Duodenal mucosa (tissue), 2 donors: ENCODE results near the gene CHCHD5.
"Not testable (repeated sequence)": the region's sequence is repeated elsewhere in the genome, so short reads cannot be mapped to it uniquely, and the experiment has no call there.

Source experiments
- H3K27ac ChIP-seq: one replicate; pipeline ENCODE4 v1.7.0; 2013; ENCODE audit warnings: low read depth, low read length
- H3K27me3 ChIP-seq, 2 donors: one replicate each; pipeline ENCODE4 v1.7.0; 2013; ENCODE audit warnings: low read length in 2 of 2, control low read depth in 1 of 2; ENCODE audit not compliant: insufficient read depth in 2 of 2, control insufficient read depth in 1 of 2
- H3K36me3 ChIP-seq, 2 donors: one replicate each; pipeline ENCODE4 v1.7.0; 2013; ENCODE audit warnings: low read length in 2 of 2, control low read depth in 1 of 2; ENCODE audit not compliant: insufficient read depth in 2 of 2, control insufficient read depth in 1 of 2
- H3K4me1 ChIP-seq, 2 donors: one replicate each; pipeline ENCODE4 v1.7.0; 2013; ENCODE audit warnings: low read length in 2 of 2, control low read depth in 1 of 2; ENCODE audit not compliant: insufficient read depth in 2 of 2, control insufficient read depth in 1 of 2
- H3K4me3 ChIP-seq, 2 donors: one replicate each; pipeline ENCODE4 v1.7.0; 2013; ENCODE audit warnings: low read length in 2 of 2, low read depth in 1 of 2
- H3K9ac ChIP-seq, 2 donors: one replicate each; pipeline ENCODE4 v1.7.0; 2013; ENCODE audit warnings: low read length in 2 of 2, low read depth in 1 of 2
- H3K9me3 ChIP-seq, 2 donors: one replicate each; pipeline ENCODE4 v1.7.0; 2013; ENCODE audit warnings: low read length in 2 of 2, control low read depth in 1 of 2; ENCODE audit not compliant: control insufficient read depth in 1 of 2

CHCHD5 gene, protein sequence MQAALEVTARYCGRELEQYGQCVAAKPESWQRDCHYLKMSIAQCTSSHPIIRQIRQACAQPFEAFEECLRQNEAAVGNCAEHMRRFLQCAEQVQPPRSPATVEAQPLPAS

DNA sequence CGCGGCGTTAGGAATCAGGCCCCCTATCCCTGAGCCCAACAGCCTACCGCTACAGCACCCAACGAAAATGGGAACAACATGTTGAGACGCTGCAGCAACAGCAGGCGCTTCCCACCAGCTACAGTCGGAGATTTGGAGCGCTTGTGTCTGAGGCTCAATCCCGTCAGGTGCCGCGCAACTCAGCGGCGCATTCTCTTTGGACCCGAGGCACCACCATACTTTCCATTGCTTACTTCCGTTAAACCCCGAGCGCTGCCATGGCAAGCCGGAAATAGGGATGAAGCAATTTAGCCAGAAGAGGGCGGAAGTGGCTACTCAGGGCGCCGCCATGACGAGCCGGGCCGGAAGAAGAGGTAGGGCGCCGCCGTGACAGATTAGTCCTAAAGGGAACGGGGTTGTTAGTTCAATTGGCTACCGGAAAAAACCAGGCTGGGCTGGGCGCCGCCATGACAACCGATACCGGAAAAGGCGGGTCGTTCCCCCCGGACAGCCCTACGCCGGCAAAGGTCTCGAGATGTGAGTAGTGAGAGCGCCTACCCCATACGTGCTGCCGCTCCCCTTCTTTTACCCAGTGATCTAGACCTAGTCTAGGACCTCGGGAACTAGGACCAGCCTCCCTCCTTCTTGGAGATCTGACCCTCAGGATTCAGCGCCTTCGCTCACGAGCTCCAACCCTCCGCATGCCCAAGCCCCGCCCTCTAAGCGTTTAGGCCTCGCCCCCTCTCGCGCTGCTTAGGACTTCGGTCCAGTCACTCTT, at the start of gene CHCHD5:
TSS of gene CHCHD5 (plus strand) at position 476 of the 757 bp plus-strand sequence. CDS start at position 515, 39 bp downstream.
- Histone ChIP-seq H3K27ac (peak within 1 kb of the TSS; percentile 94), H3K9ac (peak within 1 kb of the TSS; percentile 91 to 95), H3K36me3 (peaks cover 4 to 18% of the 10 kb centered on the region in 2 donors), H3K4me3 (peak within 1 kb of the TSS; percentile 97 to 99), H3K4me1 (peaks cover 15 to 17% of the 10 kb centered on the region in 2 donors), H3K27me3 (no peaks in the 10 kb centered on the region), H3K9me3 (no peaks in the 10 kb centered on the region)

DNA sequence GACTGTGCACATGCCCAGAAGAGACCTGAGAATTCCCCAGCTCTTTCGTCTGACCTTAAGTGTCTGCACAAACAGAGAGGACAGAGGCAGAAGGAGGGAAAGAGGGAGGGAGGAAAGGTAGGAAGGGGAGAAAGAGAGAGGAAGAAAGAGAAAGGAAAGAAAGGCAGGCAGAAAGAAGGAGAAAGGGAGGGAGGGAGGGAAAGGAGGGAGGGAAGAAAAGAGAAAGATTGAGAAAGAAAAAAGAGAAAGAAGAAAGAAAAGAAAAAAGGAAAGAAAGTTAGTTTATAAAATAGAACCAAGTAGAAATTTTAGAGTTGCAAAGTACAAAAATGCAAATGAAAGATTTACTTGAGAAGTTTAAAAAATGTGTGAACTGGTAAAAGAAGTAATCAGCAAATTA, 49.6 kb upstream of the CHCHD5 start:
- no peaks in the 10 kb centered on the region for H3K4me1 ChIP-seq
- peaks cover 0 to 15% of the 10 kb centered on the region in 2 donors for H3K36me3 ChIP-seq
- H3K9ac ChIP-seq = no peak overlapping the region
- no peak overlapping the region for H3K27ac ChIP-seq
- H3K9me3 ChIP-seq = no peaks in the 10 kb centered on the region
- no peak overlapping the region for H3K4me3 ChIP-seq
- H3K27me3 ChIP-seq = no peaks in the 10 kb centered on the region

DNA sequence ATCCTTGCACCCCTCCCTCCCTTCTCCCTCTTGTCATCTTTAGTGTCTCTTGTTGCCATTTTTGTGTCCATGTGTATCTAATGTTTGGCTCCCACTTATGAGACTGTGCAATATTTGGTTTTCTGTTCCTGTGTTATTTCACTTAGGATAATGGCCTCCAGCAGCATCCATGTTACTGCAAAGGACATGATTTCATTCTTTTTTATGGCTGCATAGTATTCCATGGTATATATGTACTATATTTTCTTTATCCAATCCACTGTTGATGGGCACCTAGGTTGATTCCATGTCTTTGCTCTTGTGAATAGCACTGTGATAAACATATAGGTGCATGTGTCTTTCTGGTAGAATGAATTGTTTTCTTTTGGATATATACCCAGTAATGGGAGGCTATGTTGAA, 47.7 kb upstream of the CHCHD5 start:
- not testable (repeated sequence) for H3K9ac ChIP-seq, H3K9me3 ChIP-seq, H3K27ac ChIP-seq, H3K4me3 ChIP-seq, H3K27me3 ChIP-seq, H3K4me1 ChIP-seq
- peaks cover 0 to 13% of the 10 kb centered on the region in 2 donors for H3K36me3 ChIP-seq

DNA sequence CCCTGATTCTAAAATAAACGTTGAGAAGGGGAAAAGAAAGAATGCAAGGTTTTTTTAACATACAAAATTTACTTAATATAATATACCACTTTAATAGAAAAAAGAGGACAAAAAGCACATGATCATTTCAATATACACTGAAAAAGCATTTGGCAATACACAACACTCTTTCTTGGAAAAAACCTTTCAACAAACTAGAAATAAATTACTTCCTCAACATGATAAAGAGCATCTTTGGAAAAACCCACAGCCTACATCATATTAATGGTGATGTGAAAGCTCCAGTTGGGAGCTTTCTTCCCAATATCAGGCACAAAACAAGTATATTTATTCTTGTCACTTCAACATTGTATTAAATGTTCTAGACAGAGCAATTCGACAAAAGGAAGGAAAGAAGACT, 45.1 kb upstream of the CHCHD5 start:
- Histone ChIP-seq H3K9ac (no peak overlapping the region), H3K4me3 (no peak overlapping the region), H3K9me3 (no peaks in the 10 kb centered on the region), H3K4me1 (peaks cover 15 to 16% of the 10 kb centered on the region in 2 donors), H3K27ac (no peak overlapping the region), H3K27me3 (no peaks in the 10 kb centered on the region), H3K36me3 (no peaks in the 10 kb centered on the region)

DNA sequence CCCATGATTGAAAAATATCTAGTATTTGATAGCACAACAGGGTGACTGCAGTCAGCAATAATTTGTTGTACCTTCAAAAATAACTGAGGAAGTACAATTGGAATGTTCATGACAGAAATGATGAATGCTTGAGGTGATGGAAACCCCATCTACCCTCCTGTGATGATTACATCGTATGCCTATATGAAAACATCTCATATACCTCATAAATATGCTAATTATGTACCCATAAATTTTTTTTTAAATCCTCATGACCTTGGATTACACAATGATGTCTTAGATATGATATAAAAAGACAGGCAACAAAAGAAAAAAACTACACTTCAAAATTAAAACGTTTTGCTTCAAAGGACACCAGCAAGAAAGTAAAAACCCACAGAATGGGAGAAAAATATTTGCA, 43.5 kb upstream of the CHCHD5 start:
- Histone ChIP-seq H3K36me3 (no peaks in the 10 kb centered on the region), H3K4me1 (peaks cover 15 to 16% of the 10 kb centered on the region in 2 donors), H3K27ac (no peak overlapping the region), H3K9me3 (no peaks in the 10 kb centered on the region), H3K9ac (no peak overlapping the region), H3K27me3 (no peaks in the 10 kb centered on the region), H3K4me3 (peak overlapping the region in 1 of 2 donors; percentile 78)

DNA sequence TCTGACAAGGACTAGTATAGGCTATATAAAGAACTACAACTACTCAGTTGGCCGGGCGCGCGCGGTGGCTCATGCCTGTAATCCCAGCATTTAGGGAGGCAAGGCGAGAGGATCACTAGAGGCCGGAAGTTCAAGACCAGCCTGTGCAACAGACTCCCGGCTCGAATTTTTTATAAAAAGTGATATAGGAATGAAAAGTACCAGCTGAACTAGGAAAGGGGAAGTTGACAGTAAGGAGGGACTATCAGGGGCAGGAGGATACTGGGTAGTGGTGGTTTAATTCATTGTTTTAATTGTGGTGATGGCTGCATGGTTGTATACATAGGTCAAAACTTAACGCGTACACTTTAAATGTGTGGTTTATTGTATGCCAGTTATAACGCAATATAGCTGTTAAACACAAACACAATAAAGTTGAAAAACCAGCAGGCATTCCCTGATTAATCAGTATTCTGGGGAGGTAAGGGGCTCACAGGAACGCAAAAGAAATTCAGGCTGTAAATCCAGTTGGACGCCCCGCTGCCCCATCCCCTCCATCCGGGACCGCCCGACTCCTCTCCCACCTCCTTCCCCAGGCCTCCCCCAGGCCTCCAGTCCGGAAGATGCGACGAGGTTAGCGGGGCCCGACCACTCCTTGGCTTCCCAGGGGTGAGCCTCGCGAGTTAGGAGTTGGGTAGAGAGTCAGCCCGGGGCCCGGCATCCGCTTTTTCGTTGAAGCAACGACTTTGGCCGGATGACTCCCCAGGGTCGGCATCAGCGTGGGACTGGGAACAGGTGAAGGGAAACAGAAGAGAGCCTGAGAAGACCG, 42.9 kb upstream of the CHCHD5 start:
- H3K4me3 ChIP-seq = peak overlapping the region; percentile 78 to 98
- peaks cover 15 to 16% of the 10 kb centered on the region in 2 donors for H3K4me1 ChIP-seq
- H3K36me3 ChIP-seq = peaks cover 0 to 3% of the 10 kb centered on the region in 2 donors
- no peaks in the 10 kb centered on the region for H3K27me3 ChIP-seq
- peak overlapping the region; percentile 77 for H3K27ac ChIP-seq
- peak overlapping the region; percentile 68 to 71 for H3K9ac ChIP-seq
- H3K9me3 ChIP-seq = no peaks in the 10 kb centered on the region

DNA sequence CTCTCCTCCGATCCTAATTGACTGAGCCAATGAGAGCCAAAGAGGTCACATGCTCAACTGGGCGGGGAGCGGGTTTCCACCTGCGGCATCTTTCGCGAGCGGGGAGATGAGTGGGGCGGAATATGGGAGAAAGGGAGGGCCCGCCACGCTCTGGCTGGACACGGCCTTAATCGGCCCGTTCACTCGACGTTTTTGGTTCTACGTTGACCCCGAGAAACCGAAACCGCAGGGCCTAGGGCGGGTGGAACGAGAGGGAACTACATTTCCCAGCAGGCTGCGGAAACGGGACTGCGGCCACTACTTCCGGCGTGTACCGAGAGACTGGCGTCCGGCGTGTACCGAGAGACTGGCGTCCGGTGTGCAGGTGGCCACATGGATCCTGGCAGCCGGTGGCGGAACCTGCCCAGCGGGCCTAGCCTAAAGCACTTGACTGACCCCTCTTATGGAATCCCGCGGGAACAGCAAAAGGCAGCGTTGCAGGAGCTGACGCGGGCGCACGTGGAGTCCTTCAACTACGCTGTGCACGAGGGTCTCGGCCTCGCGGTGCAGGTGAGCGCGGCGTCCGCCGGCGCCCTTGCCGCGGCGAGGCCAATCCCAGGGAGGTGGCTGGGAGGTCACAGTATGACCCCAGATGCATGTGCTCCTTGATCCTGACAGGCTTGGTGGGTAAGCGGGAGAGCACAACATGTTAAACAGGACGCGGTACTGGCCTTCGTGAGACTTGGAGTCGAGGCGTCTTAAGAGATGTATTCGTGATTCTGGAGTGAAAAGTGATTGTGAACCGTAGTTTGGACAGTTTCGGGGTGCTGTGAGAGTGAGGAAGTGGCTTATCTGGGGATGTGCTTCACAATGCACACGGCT, 42.1 kb upstream of the CHCHD5 start, which contains the start of gene POLR1B:
TSS of gene POLR1B (plus strand) at position 343 of the 861 bp plus-strand sequence. CDS start at position 373, 30 bp downstream.
- Histone ChIP-seq H3K27me3 (no peaks in the 10 kb centered on the region), H3K4me1 (peaks cover 15 to 16% of the 10 kb centered on the region in 2 donors), H3K9ac (peak within 1 kb of the TSS; percentile 68 to 71), H3K36me3 (peaks cover 5 to 10% of the 10 kb centered on the region in 2 donors), H3K9me3 (no peaks in the 10 kb centered on the region), H3K4me3 (peak within 1 kb of the TSS; percentile 78 to 98), H3K27ac (peak within 1 kb of the TSS; percentile 77)

DNA sequence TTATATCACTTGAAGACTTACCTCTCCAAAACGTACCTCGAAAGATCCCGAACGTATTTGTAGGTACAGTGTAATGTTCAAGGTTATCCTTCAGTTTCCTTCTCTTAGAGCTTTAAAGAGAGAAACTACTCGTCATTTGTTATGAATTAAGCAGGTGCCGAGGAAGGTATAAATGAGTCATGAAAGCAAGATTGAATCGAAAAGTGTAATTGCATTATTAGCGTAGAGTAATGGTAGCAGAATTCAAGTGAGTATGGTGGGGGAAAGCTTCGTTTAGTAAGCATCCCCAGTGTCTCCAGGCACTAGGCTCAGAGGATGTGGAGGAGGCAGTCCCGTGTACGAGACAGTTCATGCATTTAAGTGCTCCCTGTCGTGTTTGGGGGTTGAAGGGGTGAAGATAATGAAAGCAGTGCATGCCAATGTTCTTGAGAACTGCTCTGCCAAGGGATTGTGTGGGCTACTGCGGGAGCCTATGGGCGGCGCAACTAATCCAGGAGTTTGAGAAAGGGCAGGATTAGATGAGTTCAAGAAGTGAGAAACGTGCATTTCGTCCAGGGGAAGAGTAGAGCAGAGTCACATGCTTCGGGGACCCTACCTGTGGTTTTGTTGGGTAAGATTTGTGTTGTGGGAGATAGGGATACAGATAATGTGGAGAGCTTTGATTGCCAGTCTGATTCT, 41.3 kb upstream of the CHCHD5 start:
- Histone ChIP-seq H3K27ac (no peak overlapping the region), H3K9ac (peak overlapping the region; percentile 68 to 71)

DNA sequence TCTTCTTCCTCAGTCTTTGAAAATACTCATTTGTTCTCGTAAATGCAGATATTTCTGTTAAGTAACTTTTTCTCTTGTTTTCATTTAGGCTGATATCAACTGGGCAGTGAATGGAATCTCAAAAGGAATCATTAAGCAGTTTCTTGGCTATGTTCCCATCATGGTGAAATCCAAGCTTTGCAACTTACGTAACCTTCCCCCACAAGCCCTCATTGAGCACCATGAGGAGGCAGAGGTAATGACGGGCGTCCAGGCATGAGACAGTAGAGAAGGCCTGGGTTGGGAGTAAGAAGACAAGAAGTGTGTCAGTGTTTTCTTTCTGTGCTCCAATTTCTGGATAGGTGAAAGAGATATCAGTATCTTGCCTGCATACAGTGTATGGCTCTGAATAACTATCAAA, 37.1 kb upstream of the CHCHD5 start:
- H3K9me3 ChIP-seq = no peaks in the 10 kb centered on the region
- H3K27ac ChIP-seq = no peak overlapping the region
- H3K9ac ChIP-seq = no peak overlapping the region
- H3K4me1 ChIP-seq = peaks cover 9 to 15% of the 10 kb centered on the region in 2 donors
- H3K36me3 ChIP-seq = peaks cover 30 to 53% of the 10 kb centered on the region in 2 donors
- H3K27me3 ChIP-seq = no peaks in the 10 kb centered on the region
- H3K4me3 ChIP-seq = no peak overlapping the region

More for the DNA sequence above, 41.3 kb upstream of the CHCHD5 start:
- Histone ChIP-seq H3K4me3 (peak overlapping the region; percentile 78 to 98), H3K9me3 (no peaks in the 10 kb centered on the region), H3K4me1 (peaks cover 15 to 16% of the 10 kb centered on the region in 2 donors), H3K27me3 (no peaks in the 10 kb centered on the region), H3K36me3 (peaks cover 13 to 18% of the 10 kb centered on the region in 2 donors)
